ENCODE results near the gene LSAMP. TPM values are rescaled to one million over a fixed set of nuclear protein-coding genes. Genes with fewer than 3 reads are reported as not detected.
A peak's percentile ranks its signal among the peaks of the same experiment; 100 is the strongest.

LSAMP gene
- total RNA-seq, 2 donors from 2014 or later: 1.7 to 2.1 TPM

GRCh38 chr3:115928376-115928775 lies 516.9 kb downstream of the LSAMP start:
- no peaks in the 10 kb centered on the region for H3K4me1 ChIP-seq
- H3K27me3 ChIP-seq: no peaks in the 10 kb centered on the region
- no peak overlapping the region for H3K27ac ChIP-seq
- TF ChIP-seq CTCF (IDR thresholded peaks at IDR 0.05): no peak
- H3K9me3 ChIP-seq: no peaks in the 10 kb centered on the region
- no peaks in the 10 kb centered on the region for H3K36me3 ChIP-seq
- H3K4me3 ChIP-seq: no peak overlapping the region
- DNase-seq (ENCODE audit: low spot score): no peak

DNA sequence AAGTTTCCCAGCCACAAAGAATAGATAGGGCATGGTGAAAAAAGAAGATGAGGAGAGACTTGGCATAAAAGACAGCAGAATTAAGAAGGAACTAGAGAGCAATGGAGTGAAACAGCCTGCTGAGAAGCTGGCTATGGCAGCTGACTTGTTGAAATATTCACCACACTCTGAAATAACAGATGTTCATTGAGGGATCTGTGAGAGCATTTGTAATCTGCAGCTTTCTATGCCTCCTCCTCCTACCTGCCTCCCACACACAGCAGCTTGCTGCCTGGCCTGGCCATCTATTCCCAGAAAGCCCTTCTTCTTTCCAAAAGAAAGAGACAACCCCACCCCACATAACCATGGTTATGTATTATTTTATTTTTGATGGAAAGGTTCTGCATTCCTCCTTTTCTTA lies 518.1 kb downstream of the LSAMP start:
- H3K4me1 ChIP-seq: no peaks in the 10 kb centered on the region
- H3K27ac ChIP-seq: no peak overlapping the region
- H3K4me3 ChIP-seq: no peak overlapping the region
- no peak for TF ChIP-seq CTCF (IDR thresholded peaks at IDR 0.05)
- H3K27me3 ChIP-seq: no peaks in the 10 kb centered on the region
- peaks cover 0 to 8% of the 10 kb centered on the region in 2 donors for H3K9me3 ChIP-seq
- DNase-seq (ENCODE audit: low spot score): no peak
- no peaks in the 10 kb centered on the region for H3K36me3 ChIP-seq

GRCh38 chr3:115922681-115923347 lies 522.5 kb downstream of the LSAMP start:
- Histone ChIP-seq H3K27ac (no peak overlapping the region), H3K27me3 (no peaks in the 10 kb centered on the region), H3K4me3 (no peak overlapping the region), H3K4me1 (no peaks in the 10 kb centered on the region), H3K9me3 (peaks cover 0 to 17% of the 10 kb centered on the region in 2 donors), H3K36me3 (no peaks in the 10 kb centered on the region)
- TF ChIP-seq CTCF (IDR thresholded peaks at IDR 0.05): peak in 1 of 2 donors; percentile 28
- DNase-seq (ENCODE audit: low spot score): no peak

DNA sequence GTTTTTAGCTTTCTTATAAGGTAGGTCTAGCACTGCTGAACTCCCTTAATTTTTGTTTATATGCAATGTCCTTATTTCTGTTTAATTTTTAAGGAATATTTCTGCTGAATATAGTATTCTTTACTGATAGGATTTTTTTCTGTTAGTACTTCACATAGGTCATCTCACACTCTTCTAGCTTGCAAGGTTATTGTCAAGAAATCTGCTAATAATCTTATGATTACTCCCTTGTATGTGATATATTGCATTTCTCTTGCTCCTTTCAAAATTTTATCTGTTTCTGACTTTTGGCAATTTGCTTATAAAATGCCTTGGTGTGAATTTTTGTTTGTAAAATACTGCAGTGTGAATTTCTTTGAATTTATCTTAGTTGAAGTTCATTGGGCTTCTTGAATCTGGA lies 523.6 kb downstream of the LSAMP start:
- Histone ChIP-seq H3K9me3 (peaks cover 0 to 17% of the 10 kb centered on the region in 2 donors), H3K27me3 (no peaks in the 10 kb centered on the region), H3K4me3 (no peak overlapping the region), H3K36me3 (no peaks in the 10 kb centered on the region), H3K27ac (no peak overlapping the region), H3K4me1 (no peaks in the 10 kb centered on the region)
- TF ChIP-seq CTCF (IDR thresholded peaks at IDR 0.05): no peak
- no peak for DNase-seq (ENCODE audit: low spot score)

- no peaks in the 10 kb centered on the region for H3K27me3 ChIP-seq
- no peak for DNase-seq (ENCODE audit: low spot score)
- no peak overlapping the region for H3K27ac ChIP-seq
Measured at GRCh38 chr3:115918900-115919299, 526.4 kb downstream of the LSAMP start.

More at GRCh38 chr3:115918900-115919299, 526.4 kb downstream of the LSAMP start:
- Histone ChIP-seq H3K36me3 (no peaks in the 10 kb centered on the region), H3K4me1 (no peaks in the 10 kb centered on the region), H3K4me3 (no peak overlapping the region), H3K9me3 (peaks cover 0 to 17% of the 10 kb centered on the region in 2 donors)
- TF ChIP-seq CTCF (IDR thresholded peaks at IDR 0.05): no peak

All from right atrium auricular region (tissue), 2 donors.